Fibroblast of pulmonary artery (primary cell): ENCODE measurements around the gene LRRC4B.
A peak's percentile ranks its signal among the peaks of the same experiment; 100 is the strongest.

Experiments used
- DNase-seq: peaks from one replicate; pipeline ENCODE4 v3.0.0-alpha.2; 2010; ENCODE audit warnings: low read depth
- H3K4me3 ChIP-seq: replicated peaks from 2 replicates; pipeline ENCODE4 v1.5.1; 2011; ENCODE audit warnings: low read depth, mild to moderate bottlenecking, control low read depth, low read length, moderate library complexity
- TF ChIP-seq, protein P1 (sequence below): IDR thresholded peaks from 2 replicates; pipeline ENCODE4 v1.5.1; 2011; ENCODE audit warnings: mild to moderate bottlenecking, control low read depth, low read length, inconsistent platforms; ENCODE audit errors: missing control alignments

Gene LRRC4B

DNA sequence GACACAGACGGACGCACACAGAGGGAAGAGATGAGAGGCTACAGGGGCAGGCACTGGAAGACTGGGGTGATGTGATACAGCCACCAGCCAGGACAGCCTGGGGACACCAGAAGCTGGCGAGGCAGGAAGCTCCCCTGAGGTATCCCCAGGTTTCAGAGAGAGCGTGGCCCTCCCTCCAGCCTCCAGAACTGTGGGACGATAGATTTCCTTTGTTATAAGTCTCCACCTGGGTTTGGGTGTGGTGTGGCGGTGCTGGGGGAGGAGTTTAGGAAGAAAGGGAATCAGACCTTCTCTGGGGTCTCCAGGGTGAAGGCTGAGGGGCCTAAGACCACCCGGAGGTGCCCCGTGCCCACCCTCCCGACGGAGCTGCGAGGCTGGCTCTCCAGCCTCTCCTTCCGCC is 51.8 kb downstream of the LRRC4B start:
- TF ChIP-seq, protein P1, sequence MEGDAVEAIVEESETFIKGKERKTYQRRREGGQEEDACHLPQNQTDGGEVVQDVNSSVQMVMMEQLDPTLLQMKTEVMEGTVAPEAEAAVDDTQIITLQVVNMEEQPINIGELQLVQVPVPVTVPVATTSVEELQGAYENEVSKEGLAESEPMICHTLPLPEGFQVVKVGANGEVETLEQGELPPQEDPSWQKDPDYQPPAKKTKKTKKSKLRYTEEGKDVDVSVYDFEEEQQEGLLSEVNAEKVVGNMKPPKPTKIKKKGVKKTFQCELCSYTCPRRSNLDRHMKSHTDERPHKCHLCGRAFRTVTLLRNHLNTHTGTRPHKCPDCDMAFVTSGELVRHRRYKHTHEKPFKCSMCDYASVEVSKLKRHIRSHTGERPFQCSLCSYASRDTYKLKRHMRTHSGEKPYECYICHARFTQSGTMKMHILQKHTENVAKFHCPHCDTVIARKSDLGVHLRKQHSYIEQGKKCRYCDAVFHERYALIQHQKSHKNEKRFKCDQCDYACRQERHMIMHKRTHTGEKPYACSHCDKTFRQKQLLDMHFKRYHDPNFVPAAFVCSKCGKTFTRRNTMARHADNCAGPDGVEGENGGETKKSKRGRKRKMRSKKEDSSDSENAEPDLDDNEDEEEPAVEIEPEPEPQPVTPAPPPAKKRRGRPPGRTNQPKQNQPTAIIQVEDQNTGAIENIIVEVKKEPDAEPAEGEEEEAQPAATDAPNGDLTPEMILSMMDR, result no peak
- no peak overlapping the region for H3K4me3 ChIP-seq
- no peak for DNase-seq

GRCh38 chr19:50515168-50515561 is 53.1 kb downstream of the LRRC4B start:
- H3K4me3 ChIP-seq, result no peak overlapping the region
- TF ChIP-seq, protein P1, result no peak
- DNase-seq, result no peak

GRCh38 chr19:50514346-50515167 is 53.7 kb downstream of the LRRC4B start:
- DNase-seq, result no peak
- H3K4me3 ChIP-seq, result no peak overlapping the region
- TF ChIP-seq, protein P1, result no peak

GRCh38 chr19:50513746-50514345 is 54.4 kb downstream of the LRRC4B start, which contains the start of gene ASPDH:
Gene ASPDH, minus strand, starts transcription at chr19:50513913. Its CDS starts 90 bp downstream, at chr19:50513823.
- no peak for DNase-seq
- TF ChIP-seq, protein P1, result no peak
- no peak within 1 kb of the TSS for H3K4me3 ChIP-seq

DNA sequence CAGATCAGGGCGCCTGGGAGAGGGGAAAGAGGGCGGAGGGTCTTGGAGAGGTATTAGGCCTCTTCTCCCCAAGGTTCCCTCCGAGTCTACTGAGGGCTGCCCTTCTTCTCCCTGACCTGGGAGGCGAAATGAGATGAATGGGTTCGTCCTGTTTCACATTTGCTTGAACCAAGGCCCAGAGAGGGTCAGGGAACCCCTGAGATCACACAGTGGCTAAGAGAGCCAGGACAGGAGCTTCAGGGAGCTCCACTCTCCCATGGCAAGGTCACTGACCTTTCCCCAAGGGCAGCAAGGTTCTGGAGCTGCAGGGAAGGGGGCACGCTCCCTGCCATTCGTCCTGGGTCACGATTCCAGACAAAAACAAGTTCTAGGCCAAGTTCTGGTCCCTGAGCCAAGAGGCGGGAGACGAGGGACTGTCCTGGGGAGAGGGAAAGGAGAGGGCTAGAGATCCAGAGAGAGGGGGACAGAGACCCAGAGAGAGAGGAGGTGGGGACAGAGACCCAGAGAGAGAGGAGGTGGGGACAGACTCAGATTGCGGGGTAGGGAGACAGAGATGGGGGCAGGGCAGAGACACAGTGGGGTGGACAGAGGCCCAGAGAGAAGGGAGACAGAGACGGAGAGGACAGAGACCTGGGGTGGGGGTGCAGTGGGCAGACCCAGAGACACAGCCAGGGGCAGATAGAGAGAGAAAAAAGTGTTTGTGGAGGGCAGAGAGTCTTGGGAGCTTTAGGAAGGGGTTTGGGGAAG is 55.1 kb downstream of the LRRC4B start:
- no peak overlapping the region for H3K4me3 ChIP-seq
- no peak for DNase-seq
- TF ChIP-seq, protein P1, result no peak

DNA sequence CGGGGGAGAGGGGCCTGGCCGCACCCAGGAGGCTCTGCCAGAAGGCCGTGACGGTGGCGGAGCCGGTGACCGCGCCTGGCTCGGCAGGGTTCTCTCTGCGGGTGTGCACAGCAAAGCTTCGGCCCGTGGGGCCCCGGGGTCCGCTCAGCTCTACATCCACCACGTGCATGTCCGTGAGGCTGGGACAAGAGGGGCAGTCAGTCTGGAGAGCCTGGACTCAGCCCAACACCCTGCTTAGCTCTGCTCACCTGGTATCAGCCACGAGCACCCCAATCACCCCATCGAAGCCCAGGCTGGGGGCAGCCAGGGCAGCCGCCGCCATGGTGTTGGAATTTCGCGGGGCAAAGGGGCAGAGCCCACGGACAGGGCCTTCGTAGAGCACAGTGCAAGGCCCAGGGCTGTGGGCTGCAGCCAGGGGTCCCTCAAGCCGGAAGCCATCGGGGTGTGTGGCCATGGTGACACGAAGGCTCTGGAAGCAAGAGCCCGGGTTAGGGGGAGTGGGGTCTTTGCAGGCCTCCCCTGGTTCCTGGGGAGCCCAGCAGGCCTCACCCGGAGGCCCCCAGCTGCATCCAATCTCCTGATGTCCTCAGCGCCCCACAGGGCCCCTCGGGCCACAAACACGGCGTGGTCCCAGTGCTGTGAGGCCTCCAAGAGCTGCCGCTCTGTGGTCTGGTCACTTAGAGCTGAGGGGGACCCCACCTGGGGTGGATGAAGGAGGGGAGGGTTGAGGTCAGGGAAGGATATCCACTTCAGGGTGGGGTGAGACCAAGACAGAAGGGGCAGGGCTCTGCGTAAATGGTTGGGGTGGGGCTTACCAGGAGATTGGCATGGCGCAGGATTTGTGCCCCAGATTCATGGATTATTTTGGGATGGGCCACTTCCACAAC is 55.9 kb downstream of the LRRC4B start:
- TF ChIP-seq, protein P1, result no peak
- DNase-seq, result no peak
- peak overlapping the region; percentile 95 for H3K4me3 ChIP-seq
